ENCODE measurements around the gene KCTD15. TPM values are rescaled to one million over a fixed set of nuclear protein-coding genes. Genes with fewer than 3 reads are reported as not detected.

Gene KCTD15
- total and polyA plus RNA-seq, 4 donors: 0.89 to 13.8 (median 8.1) TPM

DNA sequence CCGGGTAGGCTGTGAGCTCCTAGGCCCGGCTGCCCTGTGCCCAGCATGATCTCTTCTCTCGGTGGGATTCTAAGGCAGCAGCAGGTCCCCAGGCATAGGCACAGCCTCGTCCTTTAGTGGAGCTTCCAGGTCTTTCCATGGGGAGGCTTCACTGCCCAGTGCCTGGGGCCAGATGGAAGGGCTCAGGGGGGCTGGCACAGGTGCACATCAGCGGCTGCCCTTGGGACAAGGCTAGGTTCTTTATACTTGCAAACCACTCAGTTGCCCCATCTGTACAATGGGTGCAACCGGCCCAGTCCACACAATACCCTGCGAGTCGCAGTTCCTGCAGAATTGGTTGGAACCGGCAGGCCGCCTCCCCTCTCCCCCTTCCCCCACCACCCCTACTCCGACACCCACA lies 14.2 kb downstream of the KCTD15 start:
- no peak overlapping the region for H3K9ac ChIP-seq (ENCODE audit: low read depth in 1 of 2, low read length in 2 of 2)
- no peak overlapping the region for H3K27ac ChIP-seq (ENCODE audit: low read depth in 1 of 2, low read length in 2 of 2)
- no peak for DNase-seq (ENCODE audit: low spot score)
- 96% methylated on average over 11 of the region's 11 CpGs for WGBS
- H3K9me3 ChIP-seq (ENCODE audit: control insufficient read depth in 4 of 4, low read length in 3 of 4): no peaks in the 10 kb centered on the region
- no peaks in the 10 kb centered on the region for H3K4me1 ChIP-seq (ENCODE audit: control insufficient read depth in 4 of 4, insufficient read depth in 4 of 4, low read length in 3 of 4)
- H3K4me3 ChIP-seq (ENCODE audit: low read depth in 1 of 3, low read length in 3 of 3): no peak overlapping the region
- no peak for TF ChIP-seq RAD21 (IDR thresholded peaks at IDR 0.05)
- no peak for TF ChIP-seq JUND (IDR thresholded peaks at IDR 0.05)
- H3K36me3 ChIP-seq (ENCODE audit: control insufficient read depth in 4 of 4, insufficient read depth in 3 of 4, low read depth in 1 of 4, low read length in 3 of 4): peaks cover 0 to 4% (median 0%) of the 10 kb centered on the region in 4 donors
- H3K27me3 ChIP-seq (ENCODE audit: control insufficient read depth in 4 of 4, insufficient read depth in 4 of 4, low read length in 3 of 4): no peaks in the 10 kb centered on the region

DNA sequence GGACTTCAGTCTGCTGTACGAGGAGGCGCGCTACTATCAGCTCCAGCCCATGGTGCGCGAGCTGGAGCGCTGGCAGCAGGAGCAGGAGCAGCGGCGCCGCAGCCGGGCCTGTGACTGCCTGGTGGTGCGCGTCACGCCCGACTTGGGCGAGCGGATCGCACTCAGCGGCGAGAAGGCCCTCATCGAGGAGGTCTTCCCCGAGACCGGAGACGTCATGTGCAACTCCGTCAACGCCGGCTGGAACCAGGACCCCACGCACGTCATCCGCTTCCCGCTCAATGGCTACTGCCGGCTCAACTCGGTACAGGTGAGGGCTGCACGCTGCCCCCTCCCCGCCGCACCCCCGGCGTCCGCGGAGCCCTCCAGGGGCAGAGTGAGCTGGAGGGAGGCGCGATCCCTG lies 14.6 kb downstream of the KCTD15 start:
- Histone ChIP-seq H3K9me3 (ENCODE audit: control insufficient read depth in 4 of 4, low read length in 3 of 4) (no peaks in the 10 kb centered on the region), H3K27me3 (ENCODE audit: control insufficient read depth in 4 of 4, insufficient read depth in 4 of 4, low read length in 3 of 4) (no peaks in the 10 kb centered on the region), H3K9ac (ENCODE audit: low read depth in 1 of 2, low read length in 2 of 2) (no peak overlapping the region), H3K27ac (ENCODE audit: low read depth in 1 of 2, low read length in 2 of 2) (no peak overlapping the region), H3K36me3 (ENCODE audit: control insufficient read depth in 4 of 4, insufficient read depth in 3 of 4, low read depth in 1 of 4, low read length in 3 of 4) (peaks cover 0 to 4% (median 0%) of the 10 kb centered on the region in 4 donors), H3K4me1 (ENCODE audit: control insufficient read depth in 4 of 4, insufficient read depth in 4 of 4, low read length in 3 of 4) (no peaks in the 10 kb centered on the region), H3K4me3 (ENCODE audit: low read depth in 1 of 3, low read length in 3 of 3) (no peak overlapping the region)
- WGBS: 96% methylated on average over 41 of the region's 41 CpGs
- DNase-seq (ENCODE audit: low spot score): no peak
- no peak for TF ChIP-seq RAD21 (IDR thresholded peaks at IDR 0.05)
- TF ChIP-seq FOXA2 (IDR thresholded peaks at IDR 0.05): no peak
- TF ChIP-seq, protein P1, sequence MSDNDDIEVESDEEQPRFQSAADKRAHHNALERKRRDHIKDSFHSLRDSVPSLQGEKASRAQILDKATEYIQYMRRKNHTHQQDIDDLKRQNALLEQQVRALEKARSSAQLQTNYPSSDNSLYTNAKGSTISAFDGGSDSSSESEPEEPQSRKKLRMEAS (IDR thresholded peaks at IDR 0.05): no peak
- TF ChIP-seq, protein P2, sequence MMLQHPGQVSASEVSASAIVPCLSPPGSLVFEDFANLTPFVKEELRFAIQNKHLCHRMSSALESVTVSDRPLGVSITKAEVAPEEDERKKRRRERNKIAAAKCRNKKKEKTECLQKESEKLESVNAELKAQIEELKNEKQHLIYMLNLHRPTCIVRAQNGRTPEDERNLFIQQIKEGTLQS (IDR thresholded peaks at IDR 0.05): no peak
- no peak for TF ChIP-seq YY1 (IDR thresholded peaks at IDR 0.05)
- no peak for TF ChIP-seq EGR1 (IDR thresholded peaks at IDR 0.05; ENCODE audit: low read depth in 2 of 2)
- no peak for TF ChIP-seq JUND (IDR thresholded peaks at IDR 0.05)
- TF ChIP-seq, protein P3, sequence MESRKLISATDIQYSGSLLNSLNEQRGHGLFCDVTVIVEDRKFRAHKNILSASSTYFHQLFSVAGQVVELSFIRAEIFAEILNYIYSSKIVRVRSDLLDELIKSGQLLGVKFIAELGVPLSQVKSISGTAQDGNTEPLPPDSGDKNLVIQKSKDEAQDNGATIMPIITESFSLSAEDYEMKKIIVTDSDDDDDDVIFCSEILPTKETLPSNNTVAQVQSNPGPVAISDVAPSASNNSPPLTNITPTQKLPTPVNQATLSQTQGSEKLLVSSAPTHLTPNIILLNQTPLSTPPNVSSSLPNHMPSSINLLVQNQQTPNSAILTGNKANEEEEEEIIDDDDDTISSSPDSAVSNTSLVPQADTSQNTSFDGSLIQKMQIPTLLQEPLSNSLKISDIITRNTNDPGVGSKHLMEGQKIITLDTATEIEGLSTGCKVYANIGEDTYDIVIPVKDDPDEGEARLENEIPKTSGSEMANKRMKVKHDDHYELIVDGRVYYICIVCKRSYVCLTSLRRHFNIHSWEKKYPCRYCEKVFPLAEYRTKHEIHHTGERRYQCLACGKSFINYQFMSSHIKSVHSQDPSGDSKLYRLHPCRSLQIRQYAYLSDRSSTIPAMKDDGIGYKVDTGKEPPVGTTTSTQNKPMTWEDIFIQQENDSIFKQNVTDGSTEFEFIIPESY (IDR thresholded peaks at IDR 0.05): no peak
- no peak for TF ChIP-seq RXRA (IDR thresholded peaks at IDR 0.05)
- no peak for TF ChIP-seq FOXA1 (IDR thresholded peaks at IDR 0.05)
- TF ChIP-seq GABPA (IDR thresholded peaks at IDR 0.05 in 1 of 2, conservative IDR thresholded peaks at IDR 0.05 in 1 of 2): no peak
- TF ChIP-seq HNF4A (conservative IDR thresholded peaks at IDR 0.05): no peak
- TF ChIP-seq SP1 (IDR thresholded peaks at IDR 0.05): no peak
- TF ChIP-seq HNF4G (IDR thresholded peaks at IDR 0.05): no peak
- no peak for TF ChIP-seq TAF1 (conservative IDR thresholded peaks at IDR 0.05)

DNA sequence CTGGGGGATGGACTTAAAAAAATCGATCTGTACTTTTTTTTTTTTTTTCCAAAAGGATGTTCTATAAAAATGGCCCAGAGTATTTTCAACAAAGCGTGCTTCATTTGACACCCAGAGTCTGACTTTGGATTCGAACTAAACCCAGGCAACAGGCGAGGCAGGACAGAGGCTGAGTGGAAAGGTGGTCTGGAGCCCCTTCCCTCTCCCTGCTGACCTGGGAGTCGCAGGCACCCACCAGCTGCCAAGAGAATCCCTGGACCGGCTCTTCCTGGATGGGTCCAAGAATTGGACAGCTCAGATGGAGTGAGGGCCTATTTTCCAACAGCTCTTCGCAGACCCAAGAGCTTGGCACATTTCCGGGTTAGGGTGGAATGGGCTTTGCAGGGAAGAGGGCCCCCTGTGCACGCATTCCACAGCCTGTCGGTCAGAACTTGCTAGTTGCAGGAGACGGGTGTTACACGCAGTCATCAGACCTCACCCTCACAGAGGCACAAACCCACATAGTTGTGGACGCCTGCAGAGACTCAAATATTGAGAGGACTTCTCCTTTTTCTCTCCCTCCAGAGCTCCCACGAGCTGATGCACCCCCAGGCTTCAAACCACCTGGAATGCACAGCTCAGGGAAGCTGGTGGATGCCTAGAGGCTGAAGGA lies 15.2 kb downstream of the KCTD15 start:
- Histone ChIP-seq H3K9ac (ENCODE audit: low read depth in 1 of 2, low read length in 2 of 2) (no peak overlapping the region), H3K27ac (ENCODE audit: low read depth in 1 of 2, low read length in 2 of 2) (no peak overlapping the region), H3K27me3 (ENCODE audit: control insufficient read depth in 4 of 4, insufficient read depth in 4 of 4, low read length in 3 of 4) (no peaks in the 10 kb centered on the region), H3K9me3 (ENCODE audit: control insufficient read depth in 4 of 4, low read length in 3 of 4) (no peaks in the 10 kb centered on the region), H3K4me3 (ENCODE audit: low read depth in 1 of 3, low read length in 3 of 3) (no peak overlapping the region), H3K36me3 (ENCODE audit: control insufficient read depth in 4 of 4, insufficient read depth in 3 of 4, low read depth in 1 of 4, low read length in 3 of 4) (peaks cover 0 to 4% (median 0%) of the 10 kb centered on the region in 4 donors), H3K4me1 (ENCODE audit: control insufficient read depth in 4 of 4, insufficient read depth in 4 of 4, low read length in 3 of 4) (no peaks in the 10 kb centered on the region)
- DNase-seq (ENCODE audit: low spot score): no peak
- 84% methylated on average over 14 of the region's 14 CpGs for WGBS
- TF ChIP-seq SP1 (IDR thresholded peaks at IDR 0.05): no peak
- TF ChIP-seq HNF4G (IDR thresholded peaks at IDR 0.05): no peak
- no peak for TF ChIP-seq REST (IDR thresholded peaks at IDR 0.05)
- no peak for TF ChIP-seq YY1 (IDR thresholded peaks at IDR 0.05)
- TF ChIP-seq JUND (IDR thresholded peaks at IDR 0.05): no peak
- TF ChIP-seq, protein P3 (IDR thresholded peaks at IDR 0.05): no peak
- no peak for TF ChIP-seq NR2F2 (IDR thresholded peaks at IDR 0.05)
- no peak for TF ChIP-seq GABPA (IDR thresholded peaks at IDR 0.05 in 1 of 2, conservative IDR thresholded peaks at IDR 0.05 in 1 of 2)
- TF ChIP-seq FOXA2 (IDR thresholded peaks at IDR 0.05): no peak
